ENCODE measurements around the gene MYCL. TPM values are rescaled to one million over a fixed set of nuclear protein-coding genes. Genes with fewer than 3 reads are reported as not detected.
A peak's percentile ranks its signal among the peaks of the same experiment; 100 is the strongest.

Gene MYCL
- total RNA-seq, 1 donor from 2014 or later: 8.2 TPM

DNA sequence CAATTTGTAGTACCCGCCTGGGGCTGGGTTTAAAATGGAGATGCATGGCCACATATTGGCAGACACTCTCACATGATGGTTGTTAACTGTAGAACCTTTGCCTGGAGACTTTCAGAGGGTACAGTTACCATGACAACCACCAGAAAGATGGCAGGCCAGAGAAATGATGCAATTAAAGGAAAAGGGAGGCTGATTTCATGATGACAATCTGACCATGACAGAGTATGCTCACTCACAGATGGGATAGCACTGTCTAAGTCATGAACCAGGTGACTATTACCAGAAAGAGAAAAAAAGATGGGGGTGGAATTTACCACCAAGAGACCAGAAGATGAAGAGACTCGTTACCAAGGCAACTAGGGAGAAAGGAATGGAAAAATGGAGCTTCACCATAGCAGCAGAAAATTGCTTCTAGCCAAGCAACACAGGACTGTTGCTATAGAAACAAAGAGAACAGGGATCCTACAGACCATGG, 14.9 kb downstream of the MYCL start:
- Histone ChIP-seq H3K4me3 (ENCODE audit: low read depth, low read length) (no peak overlapping the region), H3K36me3 (ENCODE audit: control insufficient read depth, insufficient read depth, low read length) (no peaks in the 10 kb centered on the region), H3K27me3 (ENCODE audit: control insufficient read depth, insufficient read depth, low read length) (no peaks in the 10 kb centered on the region)
- DNase-seq (ENCODE audit: low read depth): no peak
- TF ChIP-seq, protein P1, sequence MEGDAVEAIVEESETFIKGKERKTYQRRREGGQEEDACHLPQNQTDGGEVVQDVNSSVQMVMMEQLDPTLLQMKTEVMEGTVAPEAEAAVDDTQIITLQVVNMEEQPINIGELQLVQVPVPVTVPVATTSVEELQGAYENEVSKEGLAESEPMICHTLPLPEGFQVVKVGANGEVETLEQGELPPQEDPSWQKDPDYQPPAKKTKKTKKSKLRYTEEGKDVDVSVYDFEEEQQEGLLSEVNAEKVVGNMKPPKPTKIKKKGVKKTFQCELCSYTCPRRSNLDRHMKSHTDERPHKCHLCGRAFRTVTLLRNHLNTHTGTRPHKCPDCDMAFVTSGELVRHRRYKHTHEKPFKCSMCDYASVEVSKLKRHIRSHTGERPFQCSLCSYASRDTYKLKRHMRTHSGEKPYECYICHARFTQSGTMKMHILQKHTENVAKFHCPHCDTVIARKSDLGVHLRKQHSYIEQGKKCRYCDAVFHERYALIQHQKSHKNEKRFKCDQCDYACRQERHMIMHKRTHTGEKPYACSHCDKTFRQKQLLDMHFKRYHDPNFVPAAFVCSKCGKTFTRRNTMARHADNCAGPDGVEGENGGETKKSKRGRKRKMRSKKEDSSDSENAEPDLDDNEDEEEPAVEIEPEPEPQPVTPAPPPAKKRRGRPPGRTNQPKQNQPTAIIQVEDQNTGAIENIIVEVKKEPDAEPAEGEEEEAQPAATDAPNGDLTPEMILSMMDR (IDR thresholded peaks at IDR 0.05; ENCODE audit: insufficient read depth, low read length, poor library complexity, severe bottlenecking): no peak

- no peak for DNase-seq (ENCODE audit: low read depth)
- Histone ChIP-seq H3K27me3 (ENCODE audit: control insufficient read depth, insufficient read depth, low read length) (no peaks in the 10 kb centered on the region), H3K4me3 (ENCODE audit: low read depth, low read length) (no peak overlapping the region), H3K36me3 (ENCODE audit: control insufficient read depth, insufficient read depth, low read length) (no peaks in the 10 kb centered on the region)
- TF ChIP-seq, protein P1 (IDR thresholded peaks at IDR 0.05; ENCODE audit: insufficient read depth, low read length, poor library complexity, severe bottlenecking): no peak
These were observed 16.2 kb downstream of the MYCL start for GRCh38 chr1:39885516-39885915.

- no peak for DNase-seq (ENCODE audit: low read depth)
- Histone ChIP-seq H3K36me3 (ENCODE audit: control insufficient read depth, insufficient read depth, low read length) (no peaks in the 10 kb centered on the region), H3K27me3 (ENCODE audit: control insufficient read depth, insufficient read depth, low read length) (no peaks in the 10 kb centered on the region), H3K4me3 (ENCODE audit: low read depth, low read length) (peak overlapping the region; percentile 89)
- TF ChIP-seq, protein P1 (IDR thresholded peaks at IDR 0.05; ENCODE audit: insufficient read depth, low read length, poor library complexity, severe bottlenecking): no peak
These were observed 19.6 kb downstream of the MYCL start for GRCh38 chr1:39882152-39882551.

DNA sequence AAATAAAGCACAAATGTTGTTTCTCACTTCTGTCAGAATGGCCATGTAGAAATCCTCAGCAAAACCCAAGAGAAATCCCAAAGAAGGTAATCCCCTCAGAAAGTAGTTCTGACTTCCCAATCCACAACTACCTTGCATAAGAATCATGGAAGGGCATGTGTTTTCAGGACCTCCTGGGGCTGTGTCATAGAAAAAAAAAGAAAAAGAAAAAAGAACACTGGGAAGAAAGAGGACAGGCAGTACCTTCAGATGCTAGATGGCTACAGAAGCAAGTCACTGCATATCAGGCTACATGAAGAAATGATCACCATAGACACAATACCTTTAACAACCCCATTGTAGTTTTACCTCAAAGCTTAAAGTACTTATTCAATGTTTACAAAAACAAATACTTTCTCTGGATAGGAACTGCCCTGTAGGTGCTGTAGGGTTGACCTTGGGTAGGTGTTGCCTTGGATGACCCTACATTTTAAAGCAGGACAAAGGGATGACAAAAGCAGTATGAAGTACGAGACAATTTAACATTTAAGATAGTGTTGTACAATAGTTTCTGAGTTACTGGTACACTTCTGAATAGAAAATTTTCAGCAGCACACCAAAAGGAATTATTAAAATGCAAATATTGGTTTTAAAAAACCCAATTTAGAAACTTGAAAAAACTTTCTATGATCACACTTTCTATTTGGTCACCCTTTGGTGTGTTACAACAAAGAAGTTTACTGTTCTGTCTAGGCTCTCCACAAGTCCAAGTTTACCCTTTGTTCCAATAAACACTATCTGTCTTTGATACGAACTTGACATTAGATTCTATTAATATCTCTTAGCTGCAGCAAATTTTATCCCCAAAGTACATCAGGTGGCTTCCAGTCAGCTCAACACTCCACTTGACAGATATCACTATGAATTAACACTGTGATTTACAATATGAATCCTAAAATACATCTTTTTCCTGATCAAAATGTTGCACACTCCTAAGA, 23.4 kb downstream of the MYCL start:
- no peaks in the 10 kb centered on the region for H3K36me3 ChIP-seq (ENCODE audit: control insufficient read depth, insufficient read depth, low read length)
- H3K4me3 ChIP-seq (ENCODE audit: low read depth, low read length): no peak overlapping the region
- TF ChIP-seq, protein P1 (IDR thresholded peaks at IDR 0.05; ENCODE audit: insufficient read depth, low read length, poor library complexity, severe bottlenecking): no peak
- no peak for DNase-seq (ENCODE audit: low read depth)
- H3K27me3 ChIP-seq (ENCODE audit: control insufficient read depth, insufficient read depth, low read length): no peaks in the 10 kb centered on the region

- TF ChIP-seq, protein P1 (IDR thresholded peaks at IDR 0.05; ENCODE audit: insufficient read depth, low read length, poor library complexity, severe bottlenecking): no peak
- DNase-seq (ENCODE audit: low read depth): no peak
- H3K36me3 ChIP-seq (ENCODE audit: control insufficient read depth, insufficient read depth, low read length): no peaks in the 10 kb centered on the region
- H3K4me3 ChIP-seq (ENCODE audit: low read depth, low read length): no peak overlapping the region
- no peaks in the 10 kb centered on the region for H3K27me3 ChIP-seq (ENCODE audit: control insufficient read depth, insufficient read depth, low read length)
These were observed 24.4 kb downstream of the MYCL start for GRCh38 chr1:39877231-39877778.
